K562 (cell line): Measurements from ENCODE around the gene TPD52L1. TPM values are rescaled to one million over a fixed set of nuclear protein-coding genes. Genes with fewer than 3 reads are reported as not detected.

Source experiments
- CREB3 ChIP-seq: fragments of 450-650 bp; conservative IDR thresholded peaks from 2 replicates; pipeline ENCODE4 v1.6.1; 2016; ENCODE audit warnings: missing genetic modification characterization, low read depth, mild to moderate bottlenecking, missing compliant biosample characterization, moderate library complexity
- DACH1 ChIP-seq: fragments of 450-650 bp; IDR thresholded peaks from 2 replicates; pipeline ENCODE4 v1.6.1; 2018; ENCODE audit not compliant: partially characterized antibody
- ETS2 ChIP-seq: IDR thresholded peaks from 2 replicates; pipeline ENCODE4 v1.6.1; 2016; ENCODE audit warnings: borderline replicate concordance, missing genetic modification characterization, mild to moderate bottlenecking, moderate library complexity, missing compliant biosample characterization; ENCODE audit not compliant: poor library complexity, severe bottlenecking
- FOS ChIP-seq: IDR thresholded peaks from 3 replicates; pipeline ENCODE4 v1.6.1; 2011; ENCODE audit not compliant: insufficient read length; ENCODE audit errors: extremely low read depth
- FOXA1 ChIP-seq: fragments of 450-650 bp; IDR thresholded peaks from 2 replicates; pipeline ENCODE4 v1.6.1; 2016; ENCODE audit warnings: mild to moderate bottlenecking, borderline replicate concordance
- IRF1 ChIP-seq: sonication (generic); formaldehyde crosslinking; IDR thresholded peaks from 2 replicates; pipeline ENCODE4 v1.8.0; 2022; ENCODE audit warnings: missing genetic modification reagents, mild to moderate bottlenecking, borderline replicate concordance
- MGA ChIP-seq: fragments of 450-650 bp; IDR thresholded peaks from 2 replicates; pipeline ENCODE4 v1.6.1; 2016; ENCODE audit warnings: mild to moderate bottlenecking, moderate library complexity
- TCF7 ChIP-seq: sonication (generic); IDR thresholded peaks from 2 replicates; pipeline ENCODE4 v1.6.1; 2016; ENCODE audit warnings: antibody characterized with exemption, borderline replicate concordance
- ZNF639 ChIP-seq, 2 experiments: fragments of 200-800 bp in 1 of 2; sonication (Bioruptor generic) in 1 of 2; sonication (generic) in 1 of 2; formaldehyde crosslinking in 1 of 2; IDR thresholded peaks in 1 of 2; conservative IDR thresholded peaks in 1 of 2; 2 replicates each; pipeline versions ENCODE4 v1.5.0 to v1.6.1; 2016 to 2020; ENCODE audit warnings: missing compliant biosample characterization in 1 of 2, missing genetic modification characterization in 1 of 2, missing genetic modification reagents in 1 of 2
- ZNF644 ChIP-seq: fragments of 200-800 bp; sonication (Bioruptor generic); IDR thresholded peaks from 2 replicates; pipeline ENCODE4 v1.6.1; 2016; ENCODE audit warnings: low read depth, missing genetic modification characterization, missing compliant biosample characterization
- polyA plus RNA-seq, 8 experiments: library from polyadenylated mRNA; depleted of rRNA in 4 of 8; stranded (reverse) in 5 of 8; unstranded in 3 of 8; fragments of >200 nt; fragmentation: Nextera tagmentation in 2 of 8; fragmentation: Illumina TruSeq in 1 of 8; extraction: Ambion mirVana in 2 of 8; extraction: Trizol in 1 of 8; gene quantifications; 2 replicates each; pipeline versions ENCODE4 v1.2.1 to v1.2.3, GENCODE V29; 2011 to 2014; ENCODE audit warnings: inconsistent platforms in 1 of 8, missing spikeins in 1 of 8
- total RNA-seq, 7 experiments: library from RNA; depleted of rRNA in 6 of 7; stranded (reverse); fragments of >200 nt in 6 of 7; fragmentation: Illumina TruSeq in 2 of 7; extraction: Trizol in 2 of 7; gene quantifications; 2 replicates each; pipeline versions ENCODE4 v1.2.1 to v1.2.3, GENCODE V29; 2011 to 2021; ENCODE audit warnings: low replicate concordance in 1 of 7

Gene TPD52L1
- total and polyA plus RNA-seq, 9 of the 15 experiments (the other 6 are each of a cell fraction or from before 2014, with no cell fraction given): 12.9 to 149 (median 75.7) TPM

- TF ChIP-seq MGA: peak; percentile 82
- TF ChIP-seq ETS2 (tag): no peak
- 0 out of 4 replicates have a peak, but pooled peaks of 1 of the 2 experiments have one; percentile 9 for TF ChIP-seq ZNF639 (CRISPR knock-in tag; conservative IDR thresholded peaks at IDR 0.05 in 1 of 2, IDR thresholded peaks at IDR 0.05 in 1 of 2)
- no peak for TF ChIP-seq CREB3 (tag)
- no peak for TF ChIP-seq IRF1 (CRISPR knock-in tag)
- TF ChIP-seq DACH1: peak; percentile 21
- no peak for TF ChIP-seq FOS
- no peak for TF ChIP-seq TCF7
- TF ChIP-seq ZNF644 (tag): no peak
- TF ChIP-seq FOXA1: no peak
These were observed at the start of gene TPD52L1 (continued) for GRCh38 chr6:125153391-125154117.
